GM19099 (cell line): ENCODE data around the gene PTBP1.

Source experiments
- POLR2A ChIP-seq: IDR thresholded peaks from 3 replicates; pipeline ENCODE4 v1.6.1; 2011; ENCODE audit warnings: low read depth; ENCODE audit not compliant: insufficient read length; ENCODE audit errors: extremely low read depth

Gene PTBP1

GRCh38 chr19:824885-825284, 27.6 kb downstream of the PTBP1 start:
- TF ChIP-seq POLR2A: no peak

- TF ChIP-seq POLR2A: no peak
Observed at GRCh38 chr19:825897-826644, 28.8 kb downstream of the PTBP1 start.

GRCh38 chr19:827314-827709, 30.1 kb downstream of the PTBP1 start:
- TF ChIP-seq POLR2A: no peak

GRCh38 chr19:827710-828321, 30.6 kb downstream of the PTBP1 start, which contains the start of gene AZU1:
AZU1 (plus strand) TSS chr19:827837; CDS start chr19:827847, 10 bp downstream.
- TF ChIP-seq POLR2A: no peak

- no peak for TF ChIP-seq POLR2A
Observed at GRCh38 chr19:829129-829758, 32.0 kb downstream of the PTBP1 start.

- no peak for TF ChIP-seq POLR2A
Observed at GRCh38 chr19:831407-832369, 34.4 kb downstream of the PTBP1 start.

GRCh38 chr19:834216-834615, 37.0 kb downstream of the PTBP1 start:
- no peak for TF ChIP-seq POLR2A

- no peak for TF ChIP-seq POLR2A
Observed at GRCh38 chr19:835210-835810, 38.1 kb downstream of the PTBP1 start.

GRCh38 chr19:840519-841206, 43.4 kb downstream of the PTBP1 start, which contains the start of gene PRTN3:
PRTN3 (plus strand) TSS chr19:840999; CDS start chr19:841009, 10 bp downstream.
- no peak for TF ChIP-seq POLR2A

- no peak for TF ChIP-seq POLR2A
Observed at GRCh38 chr19:843180-843835, 46.1 kb downstream of the PTBP1 start.

- TF ChIP-seq POLR2A: no peak
Observed at GRCh38 chr19:843836-844545, 46.7 kb downstream of the PTBP1 start.

GRCh38 chr19:844546-844971, 47.3 kb downstream of the PTBP1 start:
- no peak for TF ChIP-seq POLR2A
